ENCODE results near the gene TTPAL. TPM values are rescaled to one million over a fixed set of nuclear protein-coding genes. Genes with fewer than 3 reads are reported as not detected.

The TTPAL gene
- total and polyA plus RNA-seq, 2 donors (not counting 3 experiments of a cell fraction or from before 2014, with no cell fraction given) = 4.0 to 8.0 TPM

- Histone ChIP-seq H4K20me1 (replicated peaks; ENCODE audit: control insufficient read depth, extremely low read depth, insufficient read depth, low read length) (no peaks in the 10 kb centered on the region), H3K9me1 (replicated peaks; ENCODE audit: control insufficient read depth, extremely low read depth, insufficient read depth, low read length) (no peaks in the 10 kb centered on the region), H3K4me2 (ENCODE audit: insufficient read depth, low read length) (no peak overlapping the region), H3K9me3 (replicated peaks; ENCODE audit: control insufficient read depth, insufficient read depth, low read length) (no peaks in the 10 kb centered on the region), H3K27me3 (ENCODE audit: control insufficient read depth in 2 of 2, insufficient read depth in 2 of 2, low read length in 2 of 2) (no peaks in the 10 kb centered on the region), H3K4me3 (replicated peaks in 1 of 3; ENCODE audit: insufficient read depth in 1 of 3, low read depth in 1 of 3, low read length in 3 of 3) (no peak overlapping the region), H3K4me1 (ENCODE audit: control insufficient read depth, extremely low read depth, insufficient read depth, low read length) (no peaks in the 10 kb centered on the region), H2AFZ (ENCODE audit: low read depth, low read length) (no peak overlapping the region), H3K9ac (replicated peaks; ENCODE audit: extremely low read depth, insufficient read depth, low read length) (no peak overlapping the region), H3K79me2 (ENCODE audit: control insufficient read depth, insufficient read depth, low read length) (no peaks in the 10 kb centered on the region), H3K36me3 (ENCODE audit: control insufficient read depth in 2 of 2, extremely low read depth in 1 of 2, insufficient read depth in 2 of 2, low read length in 2 of 2) (no peaks in the 10 kb centered on the region), H3K27ac (ENCODE audit: insufficient read depth, low read depth, low read length) (no peak overlapping the region)
- POLR2A ChIA-PET = interaction anchor here (0.7 kb wide), 1 partner anchor 246 kb away, joined by 4 read pairs; no protein-coding TSS in a partner anchor
- DNase-seq (ENCODE audit: low read depth, low spot score) (no peak), FAIRE-seq (no peak)
- BruUV-seq (replicated peaks) = no TSS peak
- dilution Hi-C loops (cut with MboI; ENCODE audit: extremely low pct_ligation_motif_present, low sequenced_read_pairs) = no loop called here
- intact Hi-C loops (cut with micrococcal nuclease) = loop anchor here (2.0 to 10.0 kb wide), 3 partner anchors 73 to 347 kb away; no protein-coding TSS in a partner anchor
- TF ChIP-seq POLR2AphosphoS5 (IDR thresholded peaks at IDR 0.05; ENCODE audit: insufficient read depth, low read depth, low read length) (no peak), MAX (IDR thresholded peaks at IDR 0.05; ENCODE audit: insufficient read depth, insufficient read length) (no peak), GATA2 (IDR thresholded peaks at IDR 0.05; ENCODE audit: insufficient read depth, insufficient read length, low read depth, low read length) (no peak), MYC (IDR thresholded peaks at IDR 0.05; ENCODE audit: low read depth, low read length) (no peak), JUN (IDR thresholded peaks at IDR 0.05; ENCODE audit: borderline replicate concordance, insufficient read depth, insufficient read length, low read depth) (no peak), POLR2A (IDR thresholded peaks at IDR 0.05; ENCODE audit: low read depth, low read length) (no peak), CTCF (IDR thresholded peaks at IDR 0.05; ENCODE audit: extremely low read depth in 1 of 2, insufficient read depth in 1 of 2, low read depth in 1 of 2, low read length in 2 of 2) (no peak), EZH2 (IDR thresholded peaks at IDR 0.05; ENCODE audit: borderline replicate concordance, low read depth, low read length, severe bottlenecking) (no peak), FOS (IDR thresholded peaks at IDR 0.05; ENCODE audit: borderline replicate concordance, insufficient read depth, low read length) (no peak)
- CTCF ChIA-PET = interaction anchor here (0.6 to 3.0 kb wide), 6 partner anchors 71 to 345 kb away, joined by 3 to 12 read pairs (median 6); no protein-coding TSS in a partner anchor
Observed at GRCh38 chr20:44461803-44462174, 13.9 kb upstream of the TTPAL start.

Data from endothelial cell of umbilical vein (primary cell).